Activated naive CD8-positive, alpha-beta T cell treated with anti-CD3 and anti-CD28 coated beads, Interleukin-2, amount 10 ng/mL, durations not matched to agents 7 days and 5 days (primary cell): ENCODE data around the gene LITAFD. TPM values are rescaled to one million over a fixed set of nuclear protein-coding genes. Genes with fewer than 3 reads are reported as not detected.
"Not testable (repeated sequence)": the region's sequence is repeated elsewhere in the genome, so short reads cannot be mapped to it uniquely, and the experiment has no call there.

Experiments used
- ATAC-seq: fragments of 150-1000 bp; cut with Tn5 transposase; one replicate; pipeline ENCODE4 v1.10.0; 2021; ENCODE audit warnings: low read depth, moderate library complexity
- POLR2A ChIA-PET: fragments of 350-600 bp; sonication (Branson Sonifier 250); formaldehyde crosslinking; loops from one replicate; lab custom pipeline; 2021; ENCODE audit warnings: antibody characterized with exemption; lab: Charles Lee
- DNase-seq: peaks from one replicate; pipeline ENCODE4 v3.0.0; 2021
- H3K27ac Mint-ChIP-seq: one replicate; pipeline ENCODE4 v1.8.0; 2022; ENCODE audit warnings: mild to moderate bottlenecking, mixed read lengths
- H3K27me3 Mint-ChIP-seq: one replicate; pipeline ENCODE4 v1.8.0; 2022; ENCODE audit warnings: mild to moderate bottlenecking, moderate library complexity, mixed read lengths
- H3K36me3 Mint-ChIP-seq: one replicate; pipeline ENCODE4 v1.8.0; 2021; ENCODE audit warnings: mild to moderate bottlenecking, mixed read lengths
- H3K4me1 Mint-ChIP-seq: one replicate; pipeline ENCODE4 v1.8.0; 2021; ENCODE audit warnings: mixed read lengths
- H3K4me3 Mint-ChIP-seq: one replicate; pipeline ENCODE4 v1.8.0; 2022; ENCODE audit warnings: mild to moderate bottlenecking, moderate library complexity, mixed read lengths
- H3K9me3 Mint-ChIP-seq: one replicate; pipeline ENCODE4 v1.8.0; 2021; ENCODE audit warnings: mixed read lengths
- total RNA-seq, 2 experiments: library from RNA; stranded (reverse); gene quantifications; one replicate each; pipeline ENCODE4 v1.2.3, GENCODE V29; 2021

LITAFD gene
- total RNA-seq, 2 experiments from 2014 or later: not detected

GRCh38 chr16:8869212-8869987 is 12.8 kb upstream of the LITAFD start:
- H3K27me3 Mint-ChIP-seq: no peaks in the 10 kb centered on the region
- peak; percentile 43 for DNase-seq
- H3K4me3 Mint-ChIP-seq: peak overlapping the region; percentile 96
- no peak for ATAC-seq
- H3K4me1 Mint-ChIP-seq: peaks cover 38% of the 10 kb centered on the region
- H3K9me3 Mint-ChIP-seq: no peaks in the 10 kb centered on the region
- peaks cover 13% of the 10 kb centered on the region for H3K36me3 Mint-ChIP-seq
- H3K27ac Mint-ChIP-seq: peak overlapping the region; percentile 95
- POLR2A ChIA-PET: interaction anchor here (0.5 to 3.5 kb wide), 21 partner anchors 10 to 265 kb away, joined by 3 to 44 read pairs (median 6); partner anchors contain the start of genes HAPSTR1, LITAFD, PMM2 and TMEM186

GRCh38 chr16:8869988-8870241 is 12.2 kb upstream of the LITAFD start:
- Mint-ChIP-seq H3K4me3 (peak overlapping the region; percentile 96), H3K36me3 (peaks cover 13% of the 10 kb centered on the region), H3K4me1 (peaks cover 40% of the 10 kb centered on the region), H3K27ac (peak overlapping the region; percentile 95)
- not testable (repeated sequence) for H3K27me3 Mint-ChIP-seq, H3K9me3 Mint-ChIP-seq, ATAC-seq, DNase-seq
- POLR2A ChIA-PET: interaction anchor here (0.5 to 3.5 kb wide), 4 partner anchors 10 to 238 kb away, joined by 3 to 44 read pairs (median 33); partner anchors contain the start of genes HAPSTR1 and LITAFD

- POLR2A ChIA-PET: interaction anchor here (1.1 to 2.2 kb wide), 2 partner anchors 53 to 55 kb away, joined by 3 to 8 read pairs; no protein-coding TSS in a partner anchor
- Mint-ChIP-seq H3K36me3 (peaks cover 10% of the 10 kb centered on the region), H3K4me3 (no peak overlapping the region), H3K27ac (no peak overlapping the region), H3K9me3 (no peaks in the 10 kb centered on the region), H3K4me1 (peaks cover 26% of the 10 kb centered on the region), H3K27me3 (no peaks in the 10 kb centered on the region)
- DNase-seq (no peak), ATAC-seq (no peak)
Measured at GRCh38 chr16:8872071-8872470, 10.1 kb upstream of the LITAFD start.

GRCh38 chr16:8872967-8873865 is 8.9 kb upstream of the LITAFD start:
- no peak for DNase-seq
- peaks cover 29% of the 10 kb centered on the region for H3K4me1 Mint-ChIP-seq
- no peak for ATAC-seq
- POLR2A ChIA-PET: interaction anchor here (1.2 kb wide), 1 partner anchor 56 kb away, joined by 4 read pairs; no protein-coding TSS in a partner anchor
- H3K27me3 Mint-ChIP-seq: no peaks in the 10 kb centered on the region
- no peaks in the 10 kb centered on the region for H3K36me3 Mint-ChIP-seq
- H3K4me3 Mint-ChIP-seq: no peak overlapping the region
- no peaks in the 10 kb centered on the region for H3K9me3 Mint-ChIP-seq
- H3K27ac Mint-ChIP-seq: no peak overlapping the region

GRCh38 chr16:8873866-8874195 is 8.3 kb upstream of the LITAFD start:
- POLR2A ChIA-PET: interaction anchor here (1.2 kb wide), 1 partner anchor 57 kb away, joined by 4 read pairs; no protein-coding TSS in a partner anchor
- H3K27ac Mint-ChIP-seq, H3K4me3 Mint-ChIP-seq, ATAC-seq, H3K9me3 Mint-ChIP-seq, H3K36me3 Mint-ChIP-seq, H3K27me3 Mint-ChIP-seq, DNase-seq: not testable (repeated sequence)
- H3K4me1 Mint-ChIP-seq: peaks cover 34% of the 10 kb centered on the region

GRCh38 chr16:8874388-8874787 is 7.8 kb upstream of the LITAFD start:
- H3K27me3 Mint-ChIP-seq: no peaks in the 10 kb centered on the region
- peak overlapping the region; percentile 39 for H3K4me3 Mint-ChIP-seq
- DNase-seq (no peak), ATAC-seq (no peak)
- H3K27ac Mint-ChIP-seq: peak overlapping the region; percentile 72
- no peaks in the 10 kb centered on the region for H3K9me3 Mint-ChIP-seq
- H3K36me3 Mint-ChIP-seq: no peaks in the 10 kb centered on the region
- POLR2A ChIA-PET: interaction anchor here (1.2 kb wide), 1 partner anchor 57 kb away, joined by 4 read pairs; no protein-coding TSS in a partner anchor
- peaks cover 31% of the 10 kb centered on the region for H3K4me1 Mint-ChIP-seq

GRCh38 chr16:8875317-8875716 is 6.8 kb upstream of the LITAFD start:
- POLR2A ChIA-PET: interaction anchor here (0.7 kb wide), 1 partner anchor 18 kb away, joined by 3 read pairs; no protein-coding TSS in a partner anchor
- not testable (repeated sequence) for H3K27ac Mint-ChIP-seq, ATAC-seq, H3K27me3 Mint-ChIP-seq, H3K9me3 Mint-ChIP-seq, H3K4me3 Mint-ChIP-seq, H3K36me3 Mint-ChIP-seq, DNase-seq
- peaks cover 32% of the 10 kb centered on the region for H3K4me1 Mint-ChIP-seq

- H3K36me3 Mint-ChIP-seq: no peaks in the 10 kb centered on the region
- DNase-seq (no peak), ATAC-seq (peak; percentile 37)
- H3K27ac Mint-ChIP-seq: peak overlapping the region; percentile 25
- no peaks in the 10 kb centered on the region for H3K9me3 Mint-ChIP-seq
- no peak overlapping the region for H3K4me3 Mint-ChIP-seq
- peaks cover 22% of the 10 kb centered on the region for H3K4me1 Mint-ChIP-seq
- POLR2A ChIA-PET: interaction anchor here (4.7 kb wide), 1 partner anchor 9 kb away, joined by 40 read pairs; the partner anchor contains the start of gene CARHSP1
- no peaks in the 10 kb centered on the region for H3K27me3 Mint-ChIP-seq
Measured at GRCh38 chr16:8877894-8878522, 4.1 kb upstream of the LITAFD start.

GRCh38 chr16:8878523-8878911 is 3.6 kb upstream of the LITAFD start:
- H3K27me3 Mint-ChIP-seq: no peaks in the 10 kb centered on the region
- no peak for DNase-seq
- no peak for ATAC-seq
- no peaks in the 10 kb centered on the region for H3K9me3 Mint-ChIP-seq
- H3K36me3 Mint-ChIP-seq: no peaks in the 10 kb centered on the region
- H3K4me3 Mint-ChIP-seq: no peak overlapping the region
- peaks cover 22% of the 10 kb centered on the region for H3K4me1 Mint-ChIP-seq
- no peak overlapping the region for H3K27ac Mint-ChIP-seq
- POLR2A ChIA-PET: interaction anchor here (4.7 kb wide), 1 partner anchor 10 kb away, joined by 40 read pairs; the partner anchor contains the start of gene CARHSP1

GRCh38 chr16:8880839-8881510 is 1.2 kb upstream of the LITAFD start:
- POLR2A ChIA-PET: interaction anchor here (0.5 to 4.7 kb wide), 6 partner anchors 12 to 253 kb away, joined by 3 to 40 read pairs (median 4); partner anchors contain the start of genes CARHSP1, PMM2 and TMEM186
- no peaks in the 10 kb centered on the region for H3K9me3 Mint-ChIP-seq
- H3K36me3 Mint-ChIP-seq: no peaks in the 10 kb centered on the region
- no peak for ATAC-seq
- DNase-seq: no peak
- H3K4me3 Mint-ChIP-seq: no peak overlapping the region
- H3K4me1 Mint-ChIP-seq: peaks cover 13% of the 10 kb centered on the region
- peaks cover 6% of the 10 kb centered on the region for H3K27me3 Mint-ChIP-seq
- H3K27ac Mint-ChIP-seq: no peak overlapping the region

GRCh38 chr16:8882725-8883377 is 700 bp downstream of the LITAFD start:
- POLR2A ChIA-PET: no interaction called here
- H3K27ac Mint-ChIP-seq: no peak overlapping the region
- H3K9me3 Mint-ChIP-seq: no peaks in the 10 kb centered on the region
- DNase-seq (no peak), ATAC-seq (no peak)
- no peak overlapping the region for H3K4me3 Mint-ChIP-seq
- H3K27me3 Mint-ChIP-seq: peaks cover 6% of the 10 kb centered on the region
- peaks cover 11% of the 10 kb centered on the region for H3K4me1 Mint-ChIP-seq
- peaks cover 4% of the 10 kb centered on the region for H3K36me3 Mint-ChIP-seq
